PC-9 (cell line): Measurements from ENCODE around the gene ST3GAL6. TPM values are rescaled to one million over a fixed set of nuclear protein-coding genes. Genes with fewer than 3 reads are reported as not detected.

Experiments used
- BruUV-seq: library from RNA; stranded (reverse); fragments of 400-500 nt; replicated peaks from 2 replicates; lab custom pipeline; 2021; lab: Mats Ljungman, UMichigan
- CTCF ChIA-PET: fragments of 300-600 bp; sonication (Branson Sonifier 250); formaldehyde crosslinking; loops from one replicate; lab custom pipeline; 2022; ENCODE audit warnings: antibody characterized with exemption; lab: Charles Lee
- POLR2A ChIA-PET: fragments of 300-600 bp; sonication (Branson Sonifier 250); formaldehyde crosslinking; loops from one replicate; lab custom pipeline; 2022; ENCODE audit warnings: antibody characterized with exemption; ENCODE audit not compliant: unreplicated experiment; lab: Charles Lee
- DNase-seq, 2 experiments: peaks; one replicate each; pipeline versions ENCODE4 v3.0.0 to v3.0.0-alpha.2; 2015 to 2022; ENCODE audit warnings: mixed read lengths in 1 of 2
- H2AFZ ChIP-seq: fragments of 200-600 bp; sonication (generic); 2 replicates; pipeline ENCODE4 v1.8.1; 2017; ENCODE audit warnings: antibody characterized with exemption
- H3F3A ChIP-seq: fragments of 200-600 bp; sonication (generic); 2 replicates; pipeline ENCODE4 v1.8.1; 2017; ENCODE audit warnings: antibody characterized with exemption, mild to moderate bottlenecking, low read depth; ENCODE audit not compliant: insufficient read depth
- H3K27ac ChIP-seq: fragments of 200-600 bp; sonication (generic); 2 replicates; pipeline ENCODE4 v1.6.1; 2016; ENCODE audit warnings: mixed run types
- H3K27me3 ChIP-seq: fragments of 200-600 bp; sonication (generic); 2 replicates; pipeline ENCODE4 v1.6.1; 2016; ENCODE audit warnings: low read depth, mixed run types; ENCODE audit not compliant: insufficient read depth
- H3K36me3 ChIP-seq: fragments of 200-600 bp; sonication (generic); 2 replicates; pipeline ENCODE4 v1.6.1; 2016; ENCODE audit warnings: low read depth, mixed run types
- H3K4me1 ChIP-seq: fragments of 200-600 bp; sonication (generic); replicated peaks from 2 replicates; pipeline ENCODE4 v1.6.1; 2016; ENCODE audit warnings: mixed run types; ENCODE audit not compliant: insufficient read depth
- H3K4me2 ChIP-seq: fragments of 200-600 bp; sonication (generic); 2 replicates; pipeline ENCODE4 v1.6.1; 2017; ENCODE audit warnings: mixed run types
- H3K4me3 ChIP-seq: fragments of 200-600 bp; sonication (generic); 2 replicates; pipeline ENCODE4 v1.6.1; 2016; ENCODE audit warnings: mixed run types
- H3K79me2 ChIP-seq: fragments of 200-600 bp; sonication (generic); 2 replicates; pipeline ENCODE4 v1.6.1; 2017; ENCODE audit warnings: low read depth, mixed run types
- H3K9me2 ChIP-seq: fragments of 200-600 bp; sonication (generic); 2 replicates; pipeline ENCODE4 v1.8.1; 2017; ENCODE audit warnings: mild to moderate bottlenecking; ENCODE audit not compliant: insufficient read depth
- H3K9me3 ChIP-seq: fragments of 200-600 bp; sonication (generic); 2 replicates; pipeline ENCODE4 v1.8.1; 2016; ENCODE audit warnings: low read depth; ENCODE audit not compliant: insufficient read depth
- H4K20me1 ChIP-seq: fragments of 200-600 bp; sonication (generic); 2 replicates; pipeline ENCODE4 v1.8.1; 2017; ENCODE audit not compliant: insufficient read depth
- EZH2 ChIP-seq: fragments of 200-600 bp; sonication (generic); IDR thresholded peaks from 2 replicates; pipeline ENCODE4 v1.8.0; 2017; ENCODE audit warnings: antibody characterized with exemption, low read depth
- intact Hi-C: fragments of 100-400 bp; cut with micrococcal nuclease; formaldehyde crosslinking; loops from one replicate; pipeline ENCODE4 v1.10.0; 2022; ENCODE audit not compliant: unreplicated experiment
- total RNA-seq: library from RNA; stranded (reverse); gene quantifications from 2 replicates; pipeline ENCODE4 v1.2.3, GENCODE V29; 2021
- TF ChIP-seq, protein P1 (sequence below): fragments of 200-600 bp; sonication (generic); conservative IDR thresholded peaks from 2 replicates; pipeline ENCODE4 v1.6.1; 2017; ENCODE audit warnings: mixed run types, antibody characterized with exemption, mild to moderate bottlenecking, moderate library complexity

ST3GAL6 gene
- total RNA-seq, 1 experiment from 2014 or later, result 5.4 TPM

DNA sequence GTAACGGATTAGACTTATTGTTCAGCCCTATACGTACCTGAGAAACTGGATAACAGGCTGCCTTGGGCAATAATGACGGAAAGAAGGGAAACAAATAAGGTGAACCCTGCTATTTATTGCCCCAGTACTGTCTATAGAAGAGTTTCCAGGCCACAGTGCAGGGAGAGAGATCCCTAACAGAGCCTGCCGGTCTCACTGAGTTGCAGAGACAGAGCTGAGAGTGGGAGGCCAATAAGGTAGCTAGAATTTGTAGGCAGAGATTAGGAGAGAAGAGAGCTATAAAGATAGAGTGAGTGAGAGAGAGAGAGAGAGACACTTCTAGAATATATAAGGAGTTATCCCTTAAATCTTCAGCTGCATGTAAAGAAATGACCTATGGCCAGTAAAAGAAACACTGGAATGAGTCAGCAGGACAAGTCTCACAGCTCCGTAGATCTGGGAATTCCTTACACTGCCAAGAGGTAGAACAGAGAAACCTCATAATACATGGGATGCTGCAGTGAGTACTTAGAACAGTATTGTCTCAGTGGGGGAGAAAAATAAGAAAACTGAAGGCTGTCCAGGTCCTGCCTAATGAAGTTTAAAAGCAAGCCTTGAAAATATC, 51.8 kb downstream of the ST3GAL6 start:
- peak in 1 of 2 experiments; percentile 70 for DNase-seq
- H3F3A ChIP-seq, result peaks cover 51% of the 10 kb centered on the region
- peaks cover 24% of the 10 kb centered on the region for H3K4me1 ChIP-seq
- H3K4me3 ChIP-seq, result no peak overlapping the region
- no peaks in the 10 kb centered on the region for H3K9me2 ChIP-seq
- ChIA-PET POLR2A (interaction anchor here (0.6 kb wide), 4 partner anchors 20 to 214 kb away, joined by 3 to 4 read pairs (median 4); no protein-coding TSS in a partner anchor), CTCF (interaction anchor here (0.6 to 3.0 kb wide), 10 partner anchors 12 to 363 kb away, joined by 3 to 22 read pairs (median 6); partner anchors contain the start of gene CPOX)
- H3K27ac ChIP-seq, result peak overlapping the region; percentile 58
- no peak overlapping the region; the same call in 1 of the 2 replicates for H2AFZ ChIP-seq
- peaks cover 58% of the 10 kb centered on the region for H3K36me3 ChIP-seq
- no peaks in the 10 kb centered on the region for H3K79me2 ChIP-seq
- intact Hi-C loops, result loop anchor here (1.0 kb wide), 1 partner anchor 213 kb away; no protein-coding TSS in a partner anchor
- H3K27me3 ChIP-seq, result no peaks in the 10 kb centered on the region
- peak overlapping the region; percentile 25 for H3K4me2 ChIP-seq
- H3K9me3 ChIP-seq, result no peaks in the 10 kb centered on the region
- TF ChIP-seq, protein P1, sequence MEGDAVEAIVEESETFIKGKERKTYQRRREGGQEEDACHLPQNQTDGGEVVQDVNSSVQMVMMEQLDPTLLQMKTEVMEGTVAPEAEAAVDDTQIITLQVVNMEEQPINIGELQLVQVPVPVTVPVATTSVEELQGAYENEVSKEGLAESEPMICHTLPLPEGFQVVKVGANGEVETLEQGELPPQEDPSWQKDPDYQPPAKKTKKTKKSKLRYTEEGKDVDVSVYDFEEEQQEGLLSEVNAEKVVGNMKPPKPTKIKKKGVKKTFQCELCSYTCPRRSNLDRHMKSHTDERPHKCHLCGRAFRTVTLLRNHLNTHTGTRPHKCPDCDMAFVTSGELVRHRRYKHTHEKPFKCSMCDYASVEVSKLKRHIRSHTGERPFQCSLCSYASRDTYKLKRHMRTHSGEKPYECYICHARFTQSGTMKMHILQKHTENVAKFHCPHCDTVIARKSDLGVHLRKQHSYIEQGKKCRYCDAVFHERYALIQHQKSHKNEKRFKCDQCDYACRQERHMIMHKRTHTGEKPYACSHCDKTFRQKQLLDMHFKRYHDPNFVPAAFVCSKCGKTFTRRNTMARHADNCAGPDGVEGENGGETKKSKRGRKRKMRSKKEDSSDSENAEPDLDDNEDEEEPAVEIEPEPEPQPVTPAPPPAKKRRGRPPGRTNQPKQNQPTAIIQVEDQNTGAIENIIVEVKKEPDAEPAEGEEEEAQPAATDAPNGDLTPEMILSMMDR, result no peak
- no peak for TF ChIP-seq EZH2
- no peaks in the 10 kb centered on the region for H4K20me1 ChIP-seq
- no TSS peak for BruUV-seq

DNA sequence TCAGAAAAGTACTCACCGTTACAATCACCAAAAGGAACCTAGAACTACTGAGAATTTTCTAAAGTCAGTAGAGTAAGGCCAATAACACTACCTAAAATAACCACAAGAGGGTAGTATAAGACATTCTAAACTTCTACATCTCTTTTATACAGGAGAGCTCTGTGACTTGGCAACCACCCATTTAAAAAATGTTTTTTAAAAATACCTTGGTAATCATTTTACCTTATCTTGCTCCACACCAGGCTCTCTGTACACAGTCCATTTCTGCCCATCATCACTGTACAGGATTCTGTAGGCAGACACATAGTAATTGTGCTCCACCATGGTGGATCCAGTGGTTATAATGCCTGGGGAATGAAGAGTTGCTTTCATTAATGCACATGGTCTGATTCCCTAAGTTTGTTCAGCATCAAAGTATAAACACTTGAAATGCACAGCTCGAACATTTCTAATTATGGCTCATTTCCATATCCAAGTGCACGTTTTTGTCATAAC, 54.5 kb downstream of the ST3GAL6 start:
- Histone ChIP-seq H3K27me3 (no peaks in the 10 kb centered on the region), H3K9me2 (no peaks in the 10 kb centered on the region), H3K36me3 (peaks cover 35% of the 10 kb centered on the region), H3K79me2 (no peaks in the 10 kb centered on the region), H2AFZ (no peak overlapping the region), H4K20me1 (no peaks in the 10 kb centered on the region), H3K4me2 (no peak overlapping the region), H3F3A (peaks cover 47% of the 10 kb centered on the region), H3K4me1 (peaks cover 24% of the 10 kb centered on the region), H3K4me3 (no peak overlapping the region), H3K27ac (peak overlapping the region; percentile 2; the same call in 1 of the 2 replicates), H3K9me3 (no peaks in the 10 kb centered on the region)
- DNase-seq, result peak in 1 of 2 experiments; percentile 64
- TF ChIP-seq EZH2, result no peak
- TF ChIP-seq, protein P1, result peak; percentile 95
- CTCF ChIA-PET, result interaction anchor here (0.5 to 2.1 kb wide), 9 partner anchors 84 to 1006 kb away, joined by 3 to 23 read pairs (median 4); partner anchors contain the start of gene DCBLD2
- POLR2A ChIA-PET, result no interaction called here
- no TSS peak for BruUV-seq
- intact Hi-C loops, result loop anchor here (1.0 to 2.0 kb wide), 4 partner anchors 167 to 935 kb away; no protein-coding TSS in a partner anchor

DNA sequence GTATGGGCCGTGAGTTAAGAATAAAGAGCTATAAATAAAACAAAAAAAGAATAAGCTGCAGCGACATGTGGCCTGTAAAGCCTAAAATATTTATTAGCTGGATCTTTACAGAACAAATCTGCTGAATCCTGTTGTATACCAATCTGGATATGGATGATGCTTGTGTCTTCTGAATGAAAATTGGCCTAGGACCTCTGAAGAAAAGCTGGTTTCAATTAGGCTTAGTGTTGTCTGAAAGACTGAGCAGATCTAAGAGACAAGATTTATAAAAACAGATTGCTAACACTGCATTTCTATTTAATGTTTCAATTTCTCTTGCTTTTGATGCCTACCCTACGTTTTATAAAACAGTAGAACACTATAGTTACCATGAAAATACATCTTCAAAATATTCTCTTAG, 57.9 kb downstream of the ST3GAL6 start:
- H3K27ac ChIP-seq, result no peak overlapping the region

More for the DNA sequence above, 57.9 kb downstream of the ST3GAL6 start:
- intact Hi-C loops, result no loop called here
- CTCF ChIA-PET, result interaction anchor here (0.5 kb wide), 1 partner anchor 234 kb away, joined by 3 read pairs; no protein-coding TSS in a partner anchor
- H3F3A ChIP-seq, result peaks cover 27% of the 10 kb centered on the region; the same call in 1 of the 2 replicates
- no peak for DNase-seq
- H3K9me3 ChIP-seq, result no peaks in the 10 kb centered on the region; the same call in 1 of the 2 replicates
- POLR2A ChIA-PET, result no interaction called here
- H3K9me2 ChIP-seq, result no peaks in the 10 kb centered on the region
- no peaks in the 10 kb centered on the region for H3K27me3 ChIP-seq
- H3K4me1 ChIP-seq, result peaks cover 2% of the 10 kb centered on the region
- peaks cover 43% of the 10 kb centered on the region for H3K36me3 ChIP-seq
- H4K20me1 ChIP-seq, result no peaks in the 10 kb centered on the region
- TF ChIP-seq, protein P1, result no peak
- TF ChIP-seq EZH2, result no peak
- no TSS peak for BruUV-seq
- no peak overlapping the region for H2AFZ ChIP-seq
- H3K4me3 ChIP-seq, result no peak overlapping the region
- H3K79me2 ChIP-seq, result no peaks in the 10 kb centered on the region
- no peak overlapping the region for H3K4me2 ChIP-seq
